H1 (cell line): ENCODE measurements around the gene THADA. TPM values are rescaled to one million over a fixed set of nuclear protein-coding genes. Genes with fewer than 3 reads are reported as not detected.

ENCODE experiments used
- CTCF ChIA-PET: fragments of 300-600 bp; sonication (Branson Sonifier 250); formaldehyde crosslinking; loops from one replicate; lab custom pipeline; 2021; ENCODE audit not compliant: partially characterized antibody; lab: Charles Lee
- POLR2A ChIA-PET: fragments of 300-600 bp; sonication (Branson Sonifier 250); formaldehyde crosslinking; loops from one replicate; lab custom pipeline; 2021; ENCODE audit warnings: inconsistent platforms; ENCODE audit not compliant: partially characterized antibody; lab: Charles Lee
- DNase-seq, 2 experiments: peaks; one replicate each; pipeline versions ENCODE4 v3.0.0 to v3.0.0-alpha.2; 2010 to 2022; ENCODE audit warnings: low spot score in 2 of 2, low read depth in 1 of 2, mixed read lengths in 1 of 2
- FAIRE-seq: peaks from 2 replicates; lab custom pipeline; 2011; peaks lifted over from hg19 to GRCh38; lab: Jason Lieb, UNC
- H2AFZ ChIP-seq: 2 replicates; pipeline ENCODE4 v1.8.1; 2012; ENCODE audit warnings: low read length, inconsistent platforms
- H2AK5ac ChIP-seq: 2 replicates; pipeline ENCODE4 v1.6.1; 2013; ENCODE audit warnings: low read depth, low read length
- H2BK120ac ChIP-seq: replicated peaks from 2 replicates; pipeline ENCODE3; 2013; ENCODE audit warnings: low read depth, low read length, inconsistent platforms
- H2BK12ac ChIP-seq: 2 replicates; pipeline ENCODE4 v1.6.1; 2013; ENCODE audit warnings: low read depth, low read length
- H2BK15ac ChIP-seq: 2 replicates; pipeline ENCODE4 v1.6.1; 2013; ENCODE audit warnings: low read length
- H2BK20ac ChIP-seq: 2 replicates; pipeline ENCODE4 v1.6.1; 2013; ENCODE audit warnings: low read length
- H2BK5ac ChIP-seq: 2 replicates; pipeline ENCODE4 v1.6.1; 2013; ENCODE audit warnings: low read depth, low read length
- H3K14ac ChIP-seq: 2 replicates; pipeline ENCODE4 v1.6.1; 2013; ENCODE audit warnings: inconsistent platforms; ENCODE audit not compliant: insufficient read length
- H3K18ac ChIP-seq: 2 replicates; pipeline ENCODE4 v1.6.1; 2013; ENCODE audit warnings: low read length; ENCODE audit errors: extremely low read depth
- H3K23ac ChIP-seq: 2 replicates; pipeline ENCODE4 v1.6.1; 2013; ENCODE audit warnings: inconsistent platforms; ENCODE audit not compliant: insufficient read length
- H3K23me2 ChIP-seq: 2 replicates; pipeline ENCODE4 v1.6.1; 2013; ENCODE audit warnings: low read depth, low read length
- H3K27ac ChIP-seq: 2 replicates; pipeline ENCODE4 v1.6.1; 2011; ENCODE audit warnings: low read depth, low read length, inconsistent platforms
- H3K27me3 ChIP-seq, 4 experiments: replicated peaks in 1 of 4; 1 replicate in 1 of 4; 2 replicates in 3 of 4; pipeline versions ENCODE4 v1.6.1 to v1.8.1; 2011 to 2013; ENCODE audit warnings: low read length in 3 of 4, mild to moderate bottlenecking in 3 of 4, inconsistent platforms in 2 of 4, mixed read lengths in 2 of 4, moderate library complexity in 1 of 4; ENCODE audit not compliant: control insufficient read depth in 3 of 4, insufficient read depth in 3 of 4; ENCODE audit errors: extremely low read depth in 1 of 4
- H3K36me3 ChIP-seq, 4 experiments: 2 replicates each; pipeline versions ENCODE4 v1.6.1 to v1.8.1; 2011 to 2013; ENCODE audit warnings: mild to moderate bottlenecking in 4 of 4, low read length in 3 of 4, moderate library complexity in 2 of 4, control low read depth in 1 of 4, inconsistent platforms in 1 of 4; ENCODE audit not compliant: insufficient read depth in 4 of 4, control insufficient read depth in 2 of 4
- H3K4ac ChIP-seq: replicated peaks from 2 replicates; pipeline ENCODE3; 2013; ENCODE audit warnings: low read length, low read depth, mixed read lengths, inconsistent platforms; ENCODE audit not compliant: insufficient read length
- H3K4me1 ChIP-seq, 4 experiments: replicated peaks in 1 of 4; 1 replicate in 1 of 4; 2 replicates in 3 of 4; pipeline versions ENCODE4 v1.6.1 to v1.8.1; 2011 to 2013; ENCODE audit warnings: low read length in 3 of 4, inconsistent platforms in 2 of 4, mixed read lengths in 1 of 4; ENCODE audit not compliant: insufficient read depth in 4 of 4, control insufficient read depth in 3 of 4
- H3K4me2 ChIP-seq, 2 experiments: 2 replicates each; pipeline versions ENCODE4 v1.6.1 to v1.8.1; 2011 to 2013; ENCODE audit warnings: low read depth in 2 of 2, low read length in 2 of 2, control low read depth in 1 of 2, inconsistent platforms in 1 of 2, mild to moderate bottlenecking in 1 of 2; ENCODE audit not compliant: insufficient read depth in 1 of 2
- H3K4me3 ChIP-seq, 4 experiments: fragments of 200-600, 300-600 bp in 1 of 4; sonication (generic), shearing (Covaris generic), sonication (Bioruptor Twin) in 1 of 4; 2 replicates each; pipeline versions ENCODE4 v1.5.1 to v1.8.1; 2011 to 2016; ENCODE audit warnings: low read length in 4 of 4, low read depth in 3 of 4, control low read depth in 2 of 4, inconsistent platforms in 2 of 4, mild to moderate bottlenecking in 2 of 4, mixed read lengths in 1 of 4, moderate library complexity in 1 of 4; ENCODE audit not compliant: insufficient read depth in 2 of 4; ENCODE audit errors: extremely low read depth in 1 of 4
- H3K56ac ChIP-seq: replicated peaks from 2 replicates; pipeline ENCODE3; 2013; ENCODE audit warnings: low read depth, mild to moderate bottlenecking, mixed read lengths, low read length, inconsistent platforms; ENCODE audit not compliant: insufficient read length
- H3K79me1 ChIP-seq: 2 replicates; pipeline ENCODE4 v1.6.1; 2013; ENCODE audit warnings: low read depth, low read length, control low read depth
- H3K79me2 ChIP-seq, 2 experiments: 2 replicates each; pipeline versions ENCODE4 v1.6.1 to v1.8.1; 2012 to 2013; ENCODE audit warnings: low read length in 2 of 2, mild to moderate bottlenecking in 2 of 2, inconsistent platforms in 1 of 2; ENCODE audit not compliant: insufficient read depth in 2 of 2, control insufficient read depth in 1 of 2
- H3K9ac ChIP-seq, 4 experiments: replicated peaks in 1 of 4; 1 replicate in 1 of 4; 2 replicates in 3 of 4; pipeline versions ENCODE4 v1.6.1 to v1.8.1; 2011 to 2013; ENCODE audit warnings: low read depth in 3 of 4, low read length in 3 of 4, control low read depth in 2 of 4, mild to moderate bottlenecking in 2 of 4, moderate library complexity in 2 of 4, inconsistent platforms in 1 of 4; ENCODE audit errors: extremely low read depth in 1 of 4
- H3K9me3 ChIP-seq, 2 experiments: 2 replicates each; pipeline versions ENCODE4 v1.6.1 to v1.8.1; 2012 to 2013; ENCODE audit warnings: mild to moderate bottlenecking in 2 of 2, moderate library complexity in 2 of 2, control low read depth in 1 of 2, inconsistent platforms in 1 of 2, low read depth in 1 of 2, low read length in 1 of 2, mixed read lengths in 1 of 2; ENCODE audit not compliant: insufficient read depth in 2 of 2
- H4K20me1 ChIP-seq, 2 experiments: replicated peaks in 1 of 2; 2 replicates each; pipeline versions ENCODE3 to v1.8.1; 2011 to 2013; ENCODE audit warnings: inconsistent platforms in 2 of 2, low read length in 2 of 2, mild to moderate bottlenecking in 1 of 2; ENCODE audit not compliant: insufficient read depth in 2 of 2, control insufficient read depth in 1 of 2
- H4K5ac ChIP-seq: 2 replicates; pipeline ENCODE4 v1.6.1; 2013; ENCODE audit warnings: low read length, low read depth, mixed read lengths, inconsistent platforms; ENCODE audit not compliant: insufficient read length
- H4K8ac ChIP-seq: 2 replicates; pipeline ENCODE4 v1.8.0; 2013; ENCODE audit warnings: mild to moderate bottlenecking, moderate library complexity, low read length, inconsistent platforms; ENCODE audit not compliant: insufficient read depth; ENCODE audit errors: extremely low read depth
- H4K91ac ChIP-seq: replicated peaks from 2 replicates; pipeline ENCODE3; 2013; ENCODE audit warnings: low read length, mixed read lengths, inconsistent platforms; ENCODE audit not compliant: insufficient read length
- POU5F1 ChIP-seq: IDR thresholded peaks from 2 replicates; pipeline ENCODE4 v1.6.1; 2011; ENCODE audit warnings: low read depth, mild to moderate bottlenecking, low read length, moderate library complexity
- WGBS, 2 experiments: shearing (Covaris generic) in 1 of 2; methylation state at CpG; one replicate each; pipeline versions ENCODE4 v1.1.6 to v1.1.7; 2013 to 2015; ENCODE audit warnings: low lambda C conversion rate in 2 of 2, mixed read lengths in 2 of 2, inconsistent platforms in 1 of 2, low coverage in 1 of 2, missing lambda C conversion rate in 1 of 2; ENCODE audit not compliant: insufficient replicate concordance in 2 of 2, insufficient coverage in 1 of 2, insufficient read length in 1 of 2; ENCODE audit errors: extremely low coverage in 1 of 2, missing lambda C conversion rate in 1 of 2; 5-methylcytosine and 5-hydroxymethylcytosine counted together
- polyA plus RNA-seq, 7 experiments: library from polyadenylated mRNA; depleted of rRNA in 3 of 7; stranded (reverse) in 5 of 7; unstranded in 2 of 7; fragments of >200 nt in 5 of 7; fragments of 200-250 nt in 2 of 7; gene quantifications; 1 replicate in 5 of 7; 2 replicates in 1 of 7; 4 replicates in 1 of 7; pipeline versions ENCODE4 v1.2.1 to v1.2.3, GENCODE V29; 2011 to 2013; ENCODE audit warnings: missing spikeins in 2 of 7, mixed read lengths in 2 of 7
- total RNA-seq: library from RNA; stranded (reverse); fragmentation: NEBNext Ultra II Directional; extraction: Animal tissue kit (Norgen Biotek cat#: 25700); gene quantifications from 2 replicates; pipeline ENCODE4 v1.2.1, GENCODE V29; 2021
- TF ChIP-seq, protein P1 (sequence below): IDR thresholded peaks from 2 replicates; pipeline ENCODE4 v1.6.1; 2012; ENCODE audit warnings: inconsistent platforms

THADA gene
- total and polyA plus RNA-seq, 2 of the 8 experiments (the other 6 are each of a cell fraction or from before 2014, with no cell fraction given): 22.4 to 26.8 TPM

DNA sequence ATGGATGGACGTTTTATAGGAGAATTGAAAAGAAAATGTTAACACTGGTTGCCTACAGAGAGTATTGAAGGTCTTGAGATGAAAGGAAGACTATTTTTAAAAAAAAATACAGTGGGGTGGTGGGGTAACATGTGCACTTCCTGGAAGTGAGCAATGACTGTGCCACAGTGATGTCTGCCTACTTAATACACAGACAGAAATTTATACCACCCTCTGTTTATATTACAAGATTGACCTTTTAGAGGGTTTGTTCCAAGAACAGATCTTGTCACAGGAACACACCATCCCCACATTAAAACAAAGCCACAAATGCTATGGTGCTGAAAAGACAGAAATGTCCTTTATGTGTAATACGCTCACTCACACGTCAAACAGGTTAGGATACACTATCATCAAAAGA, 87.6 kb downstream of the THADA start:
- H3K36me3 ChIP-seq: no peaks in the 10 kb centered on the region
- DNase-seq (no peak), FAIRE-seq (no peak)
- no peak overlapping the region for H3K23ac ChIP-seq
- H4K5ac ChIP-seq: no peak overlapping the region
- H4K91ac ChIP-seq: no peak overlapping the region
- no peaks in the 10 kb centered on the region for H3K4me1 ChIP-seq
- no peak overlapping the region for H2BK20ac ChIP-seq
- H3K4ac ChIP-seq: no peak overlapping the region
- H3K9me3 ChIP-seq: no peaks in the 10 kb centered on the region
- H3K4me2 ChIP-seq: no peak overlapping the region
- H3K18ac ChIP-seq: no peak overlapping the region
- no peaks in the 10 kb centered on the region for H3K23me2 ChIP-seq
- TF ChIP-seq, protein P1, sequence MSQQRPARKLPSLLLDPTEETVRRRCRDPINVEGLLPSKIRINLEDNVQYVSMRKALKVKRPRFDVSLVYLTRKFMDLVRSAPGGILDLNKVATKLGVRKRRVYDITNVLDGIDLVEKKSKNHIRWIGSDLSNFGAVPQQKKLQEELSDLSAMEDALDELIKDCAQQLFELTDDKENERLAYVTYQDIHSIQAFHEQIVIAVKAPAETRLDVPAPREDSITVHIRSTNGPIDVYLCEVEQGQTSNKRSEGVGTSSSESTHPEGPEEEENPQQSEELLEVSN: no peak
- no peak for TF ChIP-seq POU5F1
- WGBS, 2 experiments: 92% methylated on average over 3 of the region's 3 CpGs; no CpG with 5 or more reads in 1 of the 2 experiments
- H3K56ac ChIP-seq: no peak overlapping the region
- H3K4me3 ChIP-seq: no peak overlapping the region
- no peaks in the 10 kb centered on the region for H4K20me1 ChIP-seq
- no peaks in the 10 kb centered on the region for H3K79me2 ChIP-seq
- H2BK5ac ChIP-seq: no peak overlapping the region
- no peak overlapping the region for H2BK15ac ChIP-seq
- H3K9ac ChIP-seq: no peak overlapping the region
- H3K27ac ChIP-seq: no peak overlapping the region
- no peaks in the 10 kb centered on the region for H3K27me3 ChIP-seq
- no peak overlapping the region for H4K8ac ChIP-seq
- H3K14ac ChIP-seq: no peak overlapping the region
- no peak overlapping the region for H2BK120ac ChIP-seq
- CTCF ChIA-PET: interaction anchor here (0.9 to 1.8 kb wide), 2 partner anchors 10 to 351 kb away, joined by 3 read pairs; no protein-coding TSS in a partner anchor
- H2AK5ac ChIP-seq: no peak overlapping the region
- H3K79me1 ChIP-seq: no peaks in the 10 kb centered on the region; the same call in 1 of the 2 replicates
- H2AFZ ChIP-seq: no peak overlapping the region
- POLR2A ChIA-PET: no interaction called here
- H2BK12ac ChIP-seq: no peak overlapping the region
